GM21526 (cell line): ENCODE results near the gene TUBA8.
"Not testable (repeated sequence)": the region's sequence is repeated elsewhere in the genome, so short reads cannot be mapped to it uniquely, and the experiment has no call there.

Source experiments
- ATAC-seq: cut with Tn5 transposase; IDR thresholded peaks from one replicate; pipeline ENCODE4 v1.9.1; 2021; ENCODE audit warnings: moderate library complexity; ENCODE audit not compliant: unreplicated experiment, low FRiP score

The TUBA8 gene

DNA sequence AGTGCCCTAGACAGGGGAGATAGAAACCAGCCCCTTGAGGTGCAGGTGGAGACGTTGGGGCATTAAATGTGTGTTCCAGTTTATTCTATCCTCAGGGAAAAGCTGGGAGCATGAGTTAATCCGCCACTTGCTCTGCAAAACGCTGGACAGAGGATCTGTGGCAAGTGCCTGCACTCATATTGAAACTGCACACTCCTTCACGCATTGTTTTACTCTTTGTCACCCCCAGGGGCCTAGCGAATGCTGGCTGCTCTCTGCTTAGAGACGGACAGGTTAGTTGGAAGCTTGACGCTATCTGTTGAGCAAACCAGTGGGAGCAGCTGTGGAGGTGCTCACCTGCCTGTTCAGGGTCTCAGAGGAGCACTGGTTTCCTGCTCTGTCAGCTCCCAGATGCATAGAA is 53.2 kb downstream of the TUBA8 start:
- ATAC-seq = not testable (repeated sequence)

DNA sequence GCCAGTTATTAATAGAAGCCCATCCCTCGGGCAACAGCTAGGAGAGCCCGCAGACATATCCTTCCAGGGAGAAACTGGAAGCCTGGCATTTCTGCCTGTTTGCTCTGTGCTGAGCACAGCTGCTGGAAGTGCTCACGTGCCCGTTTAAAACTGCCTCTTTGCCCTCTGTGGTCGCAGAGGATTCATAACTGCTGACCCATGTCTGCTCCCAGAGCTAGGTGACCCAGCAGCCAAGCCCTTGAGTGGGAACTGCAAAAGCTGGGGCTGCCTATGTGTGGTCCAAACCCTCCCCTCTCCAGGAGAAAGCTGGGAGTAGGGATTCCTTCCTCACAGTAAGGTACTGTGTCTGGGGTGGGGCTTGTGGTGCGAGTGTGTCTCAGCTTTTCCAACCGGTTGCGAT is 54.0 kb downstream of the TUBA8 start:
- ATAC-seq = not testable (repeated sequence)

DNA sequence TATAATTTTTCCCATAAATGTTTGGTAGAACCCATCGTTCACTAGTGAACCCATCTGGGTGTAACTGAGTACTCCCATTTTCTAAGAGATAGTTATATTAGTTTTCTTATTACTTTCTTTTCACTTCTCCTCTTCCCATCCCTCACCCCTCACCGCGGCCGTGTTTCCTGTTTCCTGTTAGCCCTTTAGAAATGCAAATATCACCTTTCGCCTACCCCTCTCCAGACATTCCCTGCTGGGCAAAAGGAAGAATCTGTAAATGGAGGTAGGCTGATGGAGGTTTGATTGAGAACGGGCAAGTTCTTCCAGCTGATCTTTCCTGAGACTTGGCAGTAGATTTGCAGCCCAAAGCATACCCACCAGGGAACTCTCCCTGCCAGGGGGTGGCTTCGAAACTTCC is 54.7 kb downstream of the TUBA8 start:
- ATAC-seq = not testable (repeated sequence)

DNA sequence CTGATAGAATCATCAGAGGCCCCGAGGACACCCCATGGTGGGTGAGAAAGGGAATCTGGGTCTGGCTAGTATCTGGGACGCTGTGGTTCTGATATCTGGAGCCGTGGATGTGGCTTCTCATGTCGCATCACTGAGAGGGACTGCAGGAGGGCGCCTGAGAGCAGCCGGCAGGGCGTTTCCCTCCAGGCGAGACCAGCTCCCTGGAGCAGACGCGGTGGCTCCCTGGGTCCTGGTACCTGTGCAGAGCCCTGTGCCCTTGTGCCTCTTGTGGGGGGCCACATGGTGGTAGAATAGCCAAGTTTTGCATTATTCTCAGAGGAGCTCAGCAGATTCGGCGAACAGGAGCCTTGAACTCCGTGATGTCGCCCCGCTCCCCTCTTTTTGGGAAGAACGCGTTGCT is 59.7 kb downstream of the TUBA8 start:
- not testable (repeated sequence) for ATAC-seq

DNA sequence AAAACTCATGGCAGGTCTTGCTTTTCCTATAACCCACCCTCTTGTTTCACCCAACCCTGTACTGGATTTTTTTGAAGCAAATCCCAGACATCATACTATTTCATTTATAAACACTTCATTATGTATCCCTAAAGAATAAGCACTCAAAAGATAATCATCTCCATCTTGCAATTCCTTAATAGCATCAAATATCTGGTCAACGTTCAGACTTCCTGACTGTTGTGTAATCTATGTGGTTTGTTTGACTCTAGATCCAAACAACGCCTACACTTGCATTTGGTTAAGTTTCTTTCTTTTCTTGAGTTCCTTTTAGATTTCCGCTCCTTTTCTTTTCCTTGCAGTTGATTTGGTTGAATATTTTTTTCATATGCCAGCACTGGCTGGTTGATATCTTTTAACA is 61.6 kb downstream of the TUBA8 start:
- not testable (repeated sequence) for ATAC-seq

DNA sequence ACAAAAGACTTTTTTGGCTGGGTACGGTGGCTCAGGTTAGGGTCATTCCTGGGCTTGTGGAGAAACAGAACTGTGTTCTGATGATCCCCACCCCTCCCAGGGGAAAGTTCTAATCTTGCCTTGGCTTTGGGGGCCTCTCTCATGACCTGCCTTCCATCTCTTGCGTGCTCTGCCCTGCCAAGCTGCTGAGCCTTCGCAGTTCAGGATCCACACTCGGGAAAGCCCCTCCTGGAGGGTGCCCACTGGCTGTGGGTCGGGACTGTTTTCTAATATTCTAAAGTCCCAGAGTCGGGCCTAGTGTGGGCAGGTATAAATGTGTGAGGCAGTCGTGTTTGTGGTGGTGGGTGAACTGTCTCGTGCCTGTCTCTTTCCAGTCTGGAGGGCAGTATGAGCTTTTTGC is 62.2 kb downstream of the TUBA8 start:
- ATAC-seq = not testable (repeated sequence)

DNA sequence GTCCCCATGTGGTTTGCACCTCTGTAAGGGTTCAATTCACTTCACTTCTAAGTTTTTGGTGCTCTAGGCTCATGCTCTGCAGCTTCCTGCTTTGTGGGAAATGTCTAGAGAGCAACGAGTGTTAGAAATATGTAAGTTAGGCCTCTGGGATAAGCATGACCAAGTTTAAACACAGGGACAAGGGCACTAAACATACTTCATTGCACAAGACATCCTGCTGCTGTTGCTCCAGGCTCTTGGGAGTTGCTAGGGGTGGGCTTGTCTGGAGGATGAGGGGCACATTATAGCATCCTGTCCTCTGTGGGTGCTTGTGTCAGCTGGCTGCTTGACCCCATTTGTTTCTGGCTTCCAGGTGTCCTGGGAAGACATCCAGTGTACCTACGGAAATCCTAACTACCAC is 62.8 kb downstream of the TUBA8 start:
- not testable (repeated sequence) for ATAC-seq
